GM21381 (cell line): Measurements from ENCODE around the gene COCH.
A peak's percentile ranks its signal among the peaks of the same experiment; 100 is the strongest.
"Not testable (repeated sequence)": the region's sequence is repeated elsewhere in the genome, so short reads cannot be mapped to it uniquely, and the experiment has no call there.

Experiments used
- ATAC-seq: cut with Tn5 transposase; IDR thresholded peaks from one replicate; pipeline ENCODE4 v1.9.1; 2021; ENCODE audit warnings: mild to moderate bottlenecking, moderate library complexity; ENCODE audit not compliant: unreplicated experiment

COCH gene

DNA sequence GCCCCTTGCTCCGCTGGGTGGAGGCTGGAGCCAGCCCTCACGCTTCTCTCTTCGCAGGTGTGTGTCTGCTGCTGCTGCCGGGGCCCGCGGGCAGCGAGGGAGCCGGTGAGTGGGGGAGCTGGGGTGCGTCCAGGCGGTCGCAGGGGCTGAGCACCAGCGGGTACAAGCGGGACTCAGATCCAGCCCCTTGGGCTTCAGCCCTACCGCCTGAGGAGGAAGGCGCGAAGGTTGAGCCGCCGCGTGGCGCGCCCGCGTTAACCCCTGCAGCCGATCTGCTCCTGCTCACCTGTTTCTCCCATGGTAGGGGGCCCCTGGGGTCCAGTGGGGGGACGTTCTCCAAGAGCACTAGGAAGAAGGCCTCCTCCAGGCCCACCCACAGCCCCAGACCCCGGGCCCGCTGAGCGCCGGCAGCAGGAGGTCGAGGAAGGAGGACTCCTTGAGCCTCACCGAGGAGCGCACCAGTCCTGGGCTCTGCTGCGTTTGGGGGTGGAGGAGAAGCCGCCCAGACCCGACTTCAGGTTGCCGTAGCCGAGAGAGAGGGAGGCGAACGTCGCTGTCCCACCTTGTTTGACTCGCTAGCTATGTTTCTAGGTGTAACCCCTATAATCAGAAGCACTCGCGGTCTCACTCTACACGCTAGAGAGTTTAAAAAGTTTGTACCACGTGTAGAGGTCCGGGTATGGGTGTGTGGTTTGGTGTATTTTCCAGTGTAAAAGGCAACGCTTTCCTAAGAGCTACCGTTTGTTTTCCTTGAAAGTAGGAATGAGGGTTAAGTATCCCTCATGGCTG, 834 bp downstream of the COCH start:
- ATAC-seq, result peak; percentile 33

DNA sequence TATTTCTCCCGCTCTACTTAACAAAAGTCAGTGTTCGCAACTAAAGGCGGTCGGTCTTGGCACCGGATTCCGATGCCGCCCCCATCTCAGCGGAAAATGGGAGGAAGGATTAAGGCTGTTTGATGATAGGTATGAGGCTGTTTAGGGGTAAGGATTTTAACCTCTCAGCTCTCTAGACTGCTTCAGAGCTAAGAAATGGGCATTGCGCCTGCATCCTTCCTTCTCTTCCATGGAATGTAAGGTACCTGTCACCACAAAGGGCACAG, 1.4 kb downstream of the COCH start:
- ATAC-seq, result no peak

GRCh38 chr14:30876692-30877091, 2.3 kb downstream of the COCH start:
- ATAC-seq, result no peak

DNA sequence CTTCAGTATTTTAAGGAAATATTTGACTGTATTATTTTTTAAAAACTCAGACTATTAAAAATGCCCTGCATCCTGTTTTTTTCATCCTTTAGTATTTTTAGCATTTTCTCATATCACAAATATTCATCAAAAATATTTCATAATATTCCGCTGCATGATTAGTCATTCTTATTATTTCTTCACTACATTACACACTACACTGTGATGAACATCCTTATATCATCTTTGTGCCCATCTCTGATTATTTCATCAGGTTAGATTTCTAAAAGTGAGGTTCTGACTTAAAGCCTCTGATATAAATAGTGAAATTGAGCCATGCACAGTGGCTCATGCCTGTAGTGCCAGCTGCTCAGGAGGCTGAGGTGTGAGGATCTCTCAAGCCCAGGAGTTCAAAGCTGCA, 8.1 kb downstream of the COCH start:
- no peak for ATAC-seq

- ATAC-seq, result no peak
Observed at GRCh38 chr14:30883508-30884294, 9.3 kb downstream of the COCH start.

DNA sequence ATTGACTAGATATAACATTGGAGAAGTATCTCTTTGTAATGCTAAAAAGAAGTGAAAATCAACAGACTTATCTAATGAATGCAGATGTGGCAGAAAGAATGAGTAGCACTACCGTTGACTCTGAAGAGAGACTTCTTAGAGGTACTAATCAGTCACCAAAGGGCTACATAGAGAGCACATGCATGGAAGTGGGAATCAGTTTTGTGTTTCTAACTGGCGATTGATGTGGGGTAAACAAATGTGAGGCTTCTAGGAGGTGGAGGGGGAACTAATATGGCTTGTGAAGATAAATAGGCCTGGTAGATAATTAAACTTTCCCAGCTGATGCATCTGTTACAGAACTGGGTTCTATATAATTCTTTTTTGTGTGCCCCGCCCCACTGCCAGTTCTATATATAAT, 10.5 kb downstream of the COCH start:
- no peak for ATAC-seq

- no peak for ATAC-seq
Observed at GRCh38 chr14:30885840-30886740, 11.7 kb downstream of the COCH start.

DNA sequence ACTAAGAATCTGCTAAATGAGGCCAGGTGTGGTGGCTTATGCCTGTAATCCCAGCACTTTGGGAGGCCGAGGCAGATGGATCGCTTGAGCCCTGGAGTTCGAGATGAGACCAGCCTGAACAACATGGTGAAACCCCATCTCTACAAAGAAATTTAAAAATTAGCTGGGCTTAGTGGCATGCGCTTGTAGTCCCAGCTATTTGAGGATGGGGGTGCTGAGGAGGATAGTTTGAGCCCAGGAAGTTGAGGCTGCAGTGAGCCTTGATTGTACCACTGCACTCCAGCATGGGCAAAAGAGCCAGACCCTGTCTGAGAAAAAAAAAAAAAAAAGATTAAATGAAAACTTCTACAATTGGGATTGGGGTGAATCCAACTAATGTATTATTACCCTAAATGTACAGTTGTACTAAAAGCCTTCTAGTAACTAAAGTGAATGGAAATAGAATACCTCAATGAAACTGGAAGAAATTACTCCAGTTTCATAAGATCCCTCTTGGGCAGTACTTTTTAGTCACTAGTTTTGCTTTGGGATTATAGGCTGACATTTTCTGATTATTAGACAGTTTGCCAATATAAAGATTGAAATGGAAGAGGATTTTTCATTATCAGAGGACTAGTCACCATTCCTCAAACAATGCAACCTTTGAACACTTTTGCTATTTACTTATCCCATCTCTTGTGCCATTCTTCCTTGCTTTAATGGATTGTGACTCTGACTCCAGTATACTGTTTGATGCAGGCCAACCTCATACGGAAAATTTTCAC, 14.3 kb downstream of the COCH start:
- no peak for ATAC-seq

- ATAC-seq, result no peak
Observed at GRCh38 chr14:30889244-30889594, 14.9 kb downstream of the COCH start.

GRCh38 chr14:30893819-30894218, 19.5 kb downstream of the COCH start:
- ATAC-seq, result no peak

- ATAC-seq, result no peak
Observed at GRCh38 chr14:30894923-30895515, 20.7 kb downstream of the COCH start.

DNA sequence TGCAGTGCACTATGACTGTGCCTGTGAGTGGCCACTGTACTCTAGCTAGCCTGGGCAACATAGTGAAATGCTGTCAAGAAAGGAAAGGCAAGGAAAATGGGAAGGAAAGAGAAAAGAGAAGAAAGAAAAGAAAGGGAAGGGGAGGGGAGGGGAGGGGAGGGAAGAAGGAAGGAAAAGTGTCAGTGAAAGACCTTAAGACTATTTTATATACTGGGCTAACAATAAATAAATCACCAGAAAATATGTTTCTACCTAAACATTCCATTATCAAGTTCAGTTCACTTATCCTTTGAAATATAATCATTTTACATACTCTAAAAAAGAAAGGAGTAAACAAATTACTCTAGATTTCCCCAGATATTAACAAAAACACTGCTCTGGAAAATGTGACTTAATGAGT, 22.1 kb downstream of the COCH start:
- no peak for ATAC-seq

DNA sequence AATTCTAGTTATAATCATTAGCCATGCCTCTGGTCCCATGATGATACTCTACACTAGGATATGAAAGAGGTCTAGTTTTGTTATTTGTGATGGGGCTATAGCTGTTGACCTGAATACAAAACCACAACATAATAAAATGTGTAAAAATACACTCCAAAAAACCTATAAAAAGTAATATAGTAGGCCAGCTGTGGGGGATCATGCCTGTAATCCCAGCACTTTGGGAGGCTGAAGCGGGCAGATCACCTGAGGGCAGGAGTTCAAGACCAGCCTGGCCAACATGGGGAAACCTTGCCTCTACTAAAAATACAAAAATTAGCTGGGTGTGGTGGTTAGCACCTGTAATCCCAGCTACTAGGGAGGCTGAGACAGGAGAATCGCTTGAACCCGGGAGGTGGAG, 22.8 kb downstream of the COCH start:
- ATAC-seq, result not testable (repeated sequence)

GRCh38 chr14:30903285-30904124, 29.1 kb downstream of the COCH start:
- ATAC-seq, result no peak

GRCh38 chr14:30906752-30907658, 32.6 kb downstream of the COCH start:
- no peak for ATAC-seq

GRCh38 chr14:30907659-30908057, 33.3 kb downstream of the COCH start:
- no peak for ATAC-seq

GRCh38 chr14:30908826-30909225, 34.5 kb downstream of the COCH start:
- ATAC-seq, result no peak

DNA sequence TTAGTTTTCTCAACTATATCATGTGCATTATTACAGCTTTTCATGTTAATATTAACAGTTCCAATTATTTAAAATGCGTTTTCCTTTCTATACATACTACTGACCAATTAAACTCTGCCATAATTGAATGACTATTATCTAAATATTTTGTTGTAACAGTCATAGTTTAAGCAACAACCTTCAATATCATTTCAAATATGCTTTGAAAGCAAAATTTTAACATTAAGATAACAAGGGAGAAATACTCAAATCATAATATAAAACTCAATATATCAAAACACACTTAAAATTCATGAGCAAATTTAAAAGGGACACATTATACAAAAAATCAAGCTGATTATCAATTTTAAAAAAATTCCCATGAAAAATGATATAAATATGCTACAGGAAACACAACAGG, 40.5 kb downstream of the COCH start:
- ATAC-seq, result no peak

DNA sequence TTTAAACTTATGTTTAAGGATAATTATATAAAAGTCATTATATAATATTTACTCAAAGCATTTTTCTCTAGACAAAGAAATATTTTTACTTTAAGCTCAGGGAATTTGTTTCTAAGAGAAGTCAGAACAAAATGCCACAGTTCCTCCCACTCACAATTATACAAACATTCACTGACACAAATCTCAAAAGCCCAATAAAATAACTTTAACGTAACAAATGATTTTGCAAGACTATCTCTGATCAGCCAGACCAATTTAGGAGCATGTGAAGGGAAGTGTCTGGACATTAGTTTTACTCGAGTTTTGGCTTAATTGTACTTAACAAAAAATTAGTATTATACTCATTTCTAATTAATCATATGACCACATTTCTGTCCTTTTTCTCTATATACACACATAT, 41.2 kb downstream of the COCH start:
- ATAC-seq, result no peak
